ENCODE measurements around the gene OSER1.

DNA sequence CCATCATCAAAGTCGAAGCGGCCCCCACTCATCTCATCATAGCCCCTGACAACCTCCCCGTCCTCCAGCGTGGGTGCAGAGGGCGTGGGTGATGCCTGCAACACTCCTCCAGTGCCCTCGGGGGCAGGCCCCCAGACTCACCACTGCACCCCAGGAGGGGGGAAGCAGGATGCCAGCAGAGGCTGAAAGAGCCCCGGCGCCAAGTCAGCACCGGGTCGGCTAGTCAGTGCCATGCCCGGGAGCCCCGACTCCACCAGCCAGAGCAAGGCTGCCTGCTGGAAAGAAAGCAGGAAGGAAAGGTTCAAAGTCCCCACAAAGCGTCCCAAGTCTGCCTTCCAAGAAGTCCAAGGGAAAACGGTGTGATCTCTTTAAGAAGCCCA, 23.9 kb downstream of the OSER1 start:
- TF ChIP-seq, protein P1, sequence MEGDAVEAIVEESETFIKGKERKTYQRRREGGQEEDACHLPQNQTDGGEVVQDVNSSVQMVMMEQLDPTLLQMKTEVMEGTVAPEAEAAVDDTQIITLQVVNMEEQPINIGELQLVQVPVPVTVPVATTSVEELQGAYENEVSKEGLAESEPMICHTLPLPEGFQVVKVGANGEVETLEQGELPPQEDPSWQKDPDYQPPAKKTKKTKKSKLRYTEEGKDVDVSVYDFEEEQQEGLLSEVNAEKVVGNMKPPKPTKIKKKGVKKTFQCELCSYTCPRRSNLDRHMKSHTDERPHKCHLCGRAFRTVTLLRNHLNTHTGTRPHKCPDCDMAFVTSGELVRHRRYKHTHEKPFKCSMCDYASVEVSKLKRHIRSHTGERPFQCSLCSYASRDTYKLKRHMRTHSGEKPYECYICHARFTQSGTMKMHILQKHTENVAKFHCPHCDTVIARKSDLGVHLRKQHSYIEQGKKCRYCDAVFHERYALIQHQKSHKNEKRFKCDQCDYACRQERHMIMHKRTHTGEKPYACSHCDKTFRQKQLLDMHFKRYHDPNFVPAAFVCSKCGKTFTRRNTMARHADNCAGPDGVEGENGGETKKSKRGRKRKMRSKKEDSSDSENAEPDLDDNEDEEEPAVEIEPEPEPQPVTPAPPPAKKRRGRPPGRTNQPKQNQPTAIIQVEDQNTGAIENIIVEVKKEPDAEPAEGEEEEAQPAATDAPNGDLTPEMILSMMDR (IDR thresholded peaks at IDR 0.05): no peak
- no peak for TF ChIP-seq POLR2A (IDR thresholded peaks at IDR 0.05)

Data from Peyer's patch (tissue), 4 donors.